Measurements from ENCODE around the gene PGBD5. TPM values are rescaled to one million over a fixed set of nuclear protein-coding genes. Genes with fewer than 3 reads are reported as not detected.

The PGBD5 gene
- total RNA-seq, 5 donors from 2014 or later (not counting 1 experiment from before 2014, with no cell fraction given) = 0.03 to 0.09 (median 0.09) TPM; not detected in 2

DNA sequence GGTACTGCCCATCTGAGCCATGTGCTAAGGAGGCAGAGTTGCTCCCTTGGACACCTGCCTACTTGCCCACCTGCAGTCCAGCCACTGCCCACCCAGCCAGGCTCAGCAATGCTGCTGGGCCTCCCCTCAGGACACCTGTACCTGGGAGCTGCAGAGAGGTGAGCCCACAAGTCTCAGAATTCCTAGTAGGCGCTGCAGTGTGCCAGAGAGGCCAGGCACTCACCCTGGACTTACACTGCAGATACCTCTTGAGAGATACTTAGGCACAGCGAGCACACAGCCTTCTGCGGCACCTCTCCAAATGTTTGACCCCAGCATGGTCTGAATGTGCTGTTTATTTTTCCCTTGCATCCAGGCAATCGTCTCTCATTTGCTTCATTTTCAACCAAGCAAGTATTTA, 71.0 kb downstream of the PGBD5 start:
- Histone ChIP-seq H3K27ac (ENCODE audit: low read length) (no peak overlapping the region), H3K27me3 (replicated peaks in 1 of 2; ENCODE audit: control insufficient read depth in 2 of 2, extremely low read depth in 1 of 2, insufficient read depth in 2 of 2, low read length in 1 of 2) (peaks cover 0 to 11% of the 10 kb centered on the region in 2 experiments), H3K36me3 (ENCODE audit: control insufficient read depth in 2 of 2, extremely low read depth in 1 of 2, insufficient read depth in 1 of 2, low read length in 1 of 2) (no peaks in the 10 kb centered on the region), H3K9me3 (no peaks in the 10 kb centered on the region), H3K4me3 (ENCODE audit: control insufficient read depth in 1 of 2, extremely low read depth in 1 of 2, low read length in 1 of 2) (no peak overlapping the region), H3K4me1 (ENCODE audit: control insufficient read depth in 1 of 2, extremely low read depth in 1 of 2, insufficient read depth in 2 of 2, low read length in 2 of 2) (no peaks in the 10 kb centered on the region)
- ChIA-PET CTCF (no interaction called here), POLR2A (no interaction called here)
- Mint-ChIP-seq H3K4me3 (no peak overlapping the region), H3K27ac (no peak overlapping the region), H3K27me3 (peaks cover 0 to 5% of the 10 kb centered on the region in 2 donors), H3K4me1 (no peaks in the 10 kb centered on the region), H3K36me3 (no peaks in the 10 kb centered on the region), H3K9me3 (no peaks in the 10 kb centered on the region)
- ATAC-seq (replicated peaks in 1 of 4) (no peak), DNase-seq (no peak)
- WGBS (ENCODE audit: insufficient coverage) = 81% methylated on average over 3 of the region's 4 CpGs

DNA sequence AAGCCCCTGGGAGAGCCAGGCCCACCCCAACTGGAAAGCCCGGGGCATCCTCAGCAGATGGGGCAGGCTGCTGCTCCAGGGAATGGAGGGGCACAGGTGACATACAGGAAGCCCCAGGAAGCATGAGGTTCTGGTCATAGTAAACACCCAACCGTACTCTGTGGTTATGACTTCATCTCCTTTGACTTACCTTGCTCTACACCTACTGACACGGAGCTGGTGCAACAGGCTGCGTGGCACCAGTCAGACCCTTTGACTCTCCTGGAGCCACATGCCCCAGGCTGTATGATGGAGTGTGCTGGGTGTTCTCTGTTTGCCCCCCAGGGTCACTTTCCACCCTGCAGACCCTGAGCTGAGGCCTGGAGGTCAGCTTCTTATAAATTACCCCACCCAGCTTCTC, 72.1 kb downstream of the PGBD5 start:
- H3K9me3 Mint-ChIP-seq = no peaks in the 10 kb centered on the region
- no peaks in the 10 kb centered on the region for H3K9me3 ChIP-seq
- no peaks in the 10 kb centered on the region for H3K36me3 Mint-ChIP-seq
- H3K4me1 Mint-ChIP-seq = no peaks in the 10 kb centered on the region
- ATAC-seq (replicated peaks in 1 of 4) (no peak), DNase-seq (no peak)
- 33% methylated on average over 1 of the region's 4 CpGs for WGBS (ENCODE audit: insufficient coverage)
- no peak overlapping the region for H3K27ac ChIP-seq (ENCODE audit: low read length)
- no peak overlapping the region for H3K27ac Mint-ChIP-seq
- H3K4me3 Mint-ChIP-seq = no peak overlapping the region
- peaks cover 0 to 13% of the 10 kb centered on the region in 2 experiments for H3K27me3 ChIP-seq (replicated peaks in 1 of 2; ENCODE audit: control insufficient read depth in 2 of 2, extremely low read depth in 1 of 2, insufficient read depth in 2 of 2, low read length in 1 of 2)
- peaks cover 4 to 8% of the 10 kb centered on the region in 2 donors for H3K27me3 Mint-ChIP-seq
- no peak overlapping the region for H3K4me3 ChIP-seq (ENCODE audit: control insufficient read depth in 1 of 2, extremely low read depth in 1 of 2, low read length in 1 of 2)
- H3K36me3 ChIP-seq (ENCODE audit: control insufficient read depth in 2 of 2, extremely low read depth in 1 of 2, insufficient read depth in 1 of 2, low read length in 1 of 2) = no peaks in the 10 kb centered on the region
- POLR2A ChIA-PET = no interaction called here
- H3K4me1 ChIP-seq (ENCODE audit: control insufficient read depth in 1 of 2, extremely low read depth in 1 of 2, insufficient read depth in 2 of 2, low read length in 2 of 2) = no peaks in the 10 kb centered on the region
- CTCF ChIA-PET = no interaction called here

DNA sequence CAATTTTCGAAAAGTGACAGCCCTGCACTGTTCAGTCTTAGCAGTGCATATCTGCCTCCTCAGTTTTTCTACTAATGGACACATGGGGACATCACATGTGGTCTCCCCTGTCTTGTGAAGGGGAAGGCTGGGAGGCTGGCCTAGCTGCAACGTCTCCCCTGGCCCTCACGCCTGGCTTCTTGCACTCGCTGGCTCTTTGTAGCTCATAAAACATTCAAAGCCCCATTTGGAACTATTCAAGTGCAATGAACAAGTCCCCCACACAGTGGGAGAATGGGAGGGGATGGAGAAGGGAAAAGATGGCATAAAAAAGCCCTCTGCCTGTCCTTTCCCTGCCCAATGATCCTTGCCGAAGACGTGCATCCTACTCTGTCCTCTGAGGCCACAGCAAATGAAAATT, 73.6 kb downstream of the PGBD5 start:
- Histone ChIP-seq H3K27me3 (replicated peaks in 1 of 2; ENCODE audit: control insufficient read depth in 2 of 2, extremely low read depth in 1 of 2, insufficient read depth in 2 of 2, low read length in 1 of 2) (peaks cover 0 to 20% of the 10 kb centered on the region in 2 experiments), H3K9me3 (no peaks in the 10 kb centered on the region), H3K4me1 (ENCODE audit: control insufficient read depth in 1 of 2, extremely low read depth in 1 of 2, insufficient read depth in 2 of 2, low read length in 2 of 2) (no peaks in the 10 kb centered on the region), H3K27ac (ENCODE audit: low read length) (no peak overlapping the region), H3K36me3 (ENCODE audit: control insufficient read depth in 2 of 2, extremely low read depth in 1 of 2, insufficient read depth in 1 of 2, low read length in 1 of 2) (no peaks in the 10 kb centered on the region), H3K4me3 (ENCODE audit: control insufficient read depth in 1 of 2, extremely low read depth in 1 of 2, low read length in 1 of 2) (no peak overlapping the region)
- ATAC-seq (replicated peaks in 1 of 4) (no peak), DNase-seq (no peak)
- Mint-ChIP-seq H3K4me3 (no peak overlapping the region), H3K4me1 (no peaks in the 10 kb centered on the region), H3K9me3 (no peaks in the 10 kb centered on the region), H3K27me3 (peaks cover 10 to 14% of the 10 kb centered on the region in 2 donors), H3K27ac (no peak overlapping the region), H3K36me3 (no peaks in the 10 kb centered on the region)
- WGBS (ENCODE audit: insufficient coverage) = 94% methylated on average over 3 of the region's 6 CpGs
- ChIA-PET POLR2A (no interaction called here), CTCF (no interaction called here)

DNA sequence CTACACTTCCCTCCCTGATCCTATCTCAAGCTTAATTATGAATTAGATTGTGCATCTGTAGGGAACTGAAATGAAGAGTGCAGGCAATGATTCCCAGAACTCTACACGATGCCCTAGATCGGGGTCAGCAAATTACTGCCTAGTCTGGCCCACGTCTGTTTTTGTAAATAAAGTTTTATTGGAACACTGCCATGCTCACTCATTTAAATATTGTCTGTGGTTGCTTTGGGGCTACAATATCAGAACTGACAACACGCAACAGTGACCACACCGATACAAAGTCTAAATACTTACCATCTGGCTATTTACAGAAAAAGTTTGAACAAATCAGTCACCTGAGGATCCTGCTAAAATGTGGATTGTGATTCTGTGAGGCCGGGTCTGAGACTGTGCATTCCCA, 74.1 kb downstream of the PGBD5 start:
- DNase-seq = no peak
- no peak overlapping the region for H3K4me3 Mint-ChIP-seq
- H3K4me1 ChIP-seq (ENCODE audit: control insufficient read depth in 1 of 2, extremely low read depth in 1 of 2, insufficient read depth in 2 of 2, low read length in 2 of 2) = no peaks in the 10 kb centered on the region
- no peaks in the 10 kb centered on the region for H3K36me3 ChIP-seq (ENCODE audit: control insufficient read depth in 2 of 2, extremely low read depth in 1 of 2, insufficient read depth in 1 of 2, low read length in 1 of 2)
- H3K4me1 Mint-ChIP-seq = no peaks in the 10 kb centered on the region
- no peak overlapping the region for H3K4me3 ChIP-seq (ENCODE audit: control insufficient read depth in 1 of 2, extremely low read depth in 1 of 2, low read length in 1 of 2)
- no peaks in the 10 kb centered on the region for H3K9me3 ChIP-seq
- H3K27me3 Mint-ChIP-seq = peaks cover 12 to 15% of the 10 kb centered on the region in 2 donors
- ChIA-PET CTCF (no interaction called here), POLR2A (no interaction called here)
- H3K27me3 ChIP-seq (replicated peaks in 1 of 2; ENCODE audit: control insufficient read depth in 2 of 2, extremely low read depth in 1 of 2, insufficient read depth in 2 of 2, low read length in 1 of 2) = peaks cover 0 to 15% of the 10 kb centered on the region in 2 experiments
- H3K9me3 Mint-ChIP-seq = no peaks in the 10 kb centered on the region
- no peak for ATAC-seq (replicated peaks in 1 of 4)
- WGBS (ENCODE audit: insufficient coverage) = 61% methylated on average over 4 of the region's 6 CpGs
- no peaks in the 10 kb centered on the region for H3K36me3 Mint-ChIP-seq
- no peak overlapping the region for H3K27ac Mint-ChIP-seq
- no peak overlapping the region for H3K27ac ChIP-seq (ENCODE audit: low read length)

DNA sequence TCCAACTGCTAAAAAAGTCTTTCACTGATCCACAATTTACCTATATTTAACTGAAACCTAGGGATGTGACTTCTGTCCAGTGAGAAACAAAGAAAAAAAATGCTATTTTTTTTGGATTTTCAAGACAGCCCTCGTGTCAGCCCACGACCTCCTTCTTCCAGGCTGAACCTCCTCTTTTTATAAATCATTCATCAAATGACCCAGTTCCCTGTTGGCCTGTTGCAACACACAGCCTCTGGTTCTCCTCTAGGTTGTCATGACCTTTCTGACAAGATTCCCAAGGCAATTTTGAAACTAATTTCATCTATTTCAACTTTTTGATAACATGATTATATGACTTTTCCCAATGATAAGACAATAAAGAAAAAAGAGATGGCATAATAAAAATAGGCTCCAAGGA, 74.6 kb downstream of the PGBD5 start:
- POLR2A ChIA-PET = no interaction called here
- CTCF ChIA-PET = no interaction called here
- no peaks in the 10 kb centered on the region for H3K36me3 ChIP-seq (ENCODE audit: control insufficient read depth in 2 of 2, extremely low read depth in 1 of 2, insufficient read depth in 1 of 2, low read length in 1 of 2)
- peaks cover 13% of the 10 kb centered on the region in 2 donors for H3K27me3 Mint-ChIP-seq
- 6% methylated on average over 2 of the region's 2 CpGs for WGBS (ENCODE audit: insufficient coverage)
- H3K27ac Mint-ChIP-seq = no peak overlapping the region
- H3K4me3 Mint-ChIP-seq = no peak overlapping the region
- DNase-seq = no peak
- no peak overlapping the region for H3K27ac ChIP-seq (ENCODE audit: low read length)
- H3K4me1 Mint-ChIP-seq = no peaks in the 10 kb centered on the region
- H3K9me3 ChIP-seq = no peaks in the 10 kb centered on the region
- no peak overlapping the region for H3K4me3 ChIP-seq (ENCODE audit: control insufficient read depth in 1 of 2, extremely low read depth in 1 of 2, low read length in 1 of 2)
- no peaks in the 10 kb centered on the region for H3K9me3 Mint-ChIP-seq
- peaks cover 0 to 15% of the 10 kb centered on the region in 2 experiments for H3K27me3 ChIP-seq (replicated peaks in 1 of 2; ENCODE audit: control insufficient read depth in 2 of 2, extremely low read depth in 1 of 2, insufficient read depth in 2 of 2, low read length in 1 of 2)
- no peaks in the 10 kb centered on the region for H3K4me1 ChIP-seq (ENCODE audit: control insufficient read depth in 1 of 2, extremely low read depth in 1 of 2, insufficient read depth in 2 of 2, low read length in 2 of 2)
- H3K36me3 Mint-ChIP-seq = no peaks in the 10 kb centered on the region
- no peak for ATAC-seq (replicated peaks in 1 of 4)

DNA sequence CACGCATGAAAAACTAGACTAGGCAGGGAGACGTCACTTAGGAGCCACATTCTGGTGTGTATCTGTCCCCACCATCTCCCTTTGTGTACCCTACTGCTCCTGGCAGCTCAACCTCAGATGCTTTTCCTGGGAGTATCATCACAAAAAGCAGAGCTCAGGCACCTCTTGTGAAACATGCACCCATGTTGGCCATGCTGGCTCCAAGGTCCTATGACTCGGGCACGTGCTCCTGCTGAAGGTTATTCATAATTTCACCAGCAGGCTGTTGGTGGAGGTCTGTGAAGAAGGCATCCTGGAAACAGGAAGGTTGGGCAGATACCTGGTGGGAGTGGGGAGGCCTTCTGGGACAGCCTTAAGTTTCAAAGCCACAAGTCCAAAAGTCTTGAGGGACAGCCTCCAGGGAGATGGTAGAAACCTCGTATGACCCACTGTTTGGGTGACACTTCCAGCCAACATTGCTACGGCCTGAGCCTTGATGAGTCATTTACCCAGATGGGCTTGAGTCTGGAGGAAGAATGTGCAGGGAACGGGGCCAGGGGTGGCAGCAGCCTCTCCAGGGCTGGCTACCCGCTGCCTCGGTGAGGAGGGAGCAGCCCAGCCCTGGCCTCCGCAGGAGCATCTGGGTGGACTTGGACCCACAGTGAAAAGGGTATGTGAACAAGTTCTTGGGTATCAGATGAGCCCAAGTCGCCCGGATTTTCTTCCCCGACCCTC, 75.8 kb downstream of the PGBD5 start:
- H3K27me3 Mint-ChIP-seq = peaks cover 13% of the 10 kb centered on the region in 2 donors
- Histone ChIP-seq H3K27ac (ENCODE audit: low read length) (no peak overlapping the region), H3K36me3 (ENCODE audit: control insufficient read depth in 2 of 2, extremely low read depth in 1 of 2, insufficient read depth in 1 of 2, low read length in 1 of 2) (no peaks in the 10 kb centered on the region), H3K4me3 (ENCODE audit: control insufficient read depth in 1 of 2, extremely low read depth in 1 of 2, low read length in 1 of 2) (no peak overlapping the region), H3K27me3 (replicated peaks in 1 of 2; ENCODE audit: control insufficient read depth in 2 of 2, extremely low read depth in 1 of 2, insufficient read depth in 2 of 2, low read length in 1 of 2) (peaks cover 0 to 15% of the 10 kb centered on the region in 2 experiments), H3K4me1 (ENCODE audit: control insufficient read depth in 1 of 2, extremely low read depth in 1 of 2, insufficient read depth in 2 of 2, low read length in 2 of 2) (no peaks in the 10 kb centered on the region), H3K9me3 (no peaks in the 10 kb centered on the region)
- CTCF ChIA-PET = no interaction called here
- no peak overlapping the region for H3K4me3 Mint-ChIP-seq
- POLR2A ChIA-PET = no interaction called here
- WGBS (ENCODE audit: insufficient coverage) = 86% methylated on average over 13 of the region's 13 CpGs
- no peak overlapping the region for H3K27ac Mint-ChIP-seq
- DNase-seq = no peak
- no peak for ATAC-seq (replicated peaks in 1 of 4)
- H3K36me3 Mint-ChIP-seq = no peaks in the 10 kb centered on the region
- no peaks in the 10 kb centered on the region for H3K9me3 Mint-ChIP-seq
- no peaks in the 10 kb centered on the region for H3K4me1 Mint-ChIP-seq

DNA sequence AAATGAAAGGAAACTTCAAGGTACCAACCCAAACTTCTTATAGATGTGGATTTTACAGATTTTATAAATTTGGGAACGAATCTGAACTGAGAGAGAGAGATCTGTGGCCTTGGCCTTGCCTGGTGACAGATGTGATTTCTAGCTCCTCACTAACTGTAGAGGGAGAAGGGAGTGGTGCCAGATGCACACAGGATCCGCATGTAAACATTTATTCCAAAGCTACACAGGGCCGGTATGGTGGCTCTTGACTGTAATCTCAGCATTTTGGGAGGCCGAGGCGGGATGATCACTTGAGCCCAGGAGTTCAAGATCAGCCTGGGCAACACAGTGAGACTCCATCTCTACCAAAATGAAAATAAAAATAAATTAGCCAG, 77.1 kb downstream of the PGBD5 start:
- Mint-ChIP-seq H3K27ac (no peak overlapping the region), H3K4me1 (no peaks in the 10 kb centered on the region), H3K36me3 (no peaks in the 10 kb centered on the region), H3K4me3 (no peak overlapping the region), H3K27me3 (peaks cover 13 to 20% of the 10 kb centered on the region in 2 donors), H3K9me3 (no peaks in the 10 kb centered on the region)
- Histone ChIP-seq H3K36me3 (ENCODE audit: control insufficient read depth in 2 of 2, extremely low read depth in 1 of 2, insufficient read depth in 1 of 2, low read length in 1 of 2) (no peaks in the 10 kb centered on the region), H3K4me1 (ENCODE audit: control insufficient read depth in 1 of 2, extremely low read depth in 1 of 2, insufficient read depth in 2 of 2, low read length in 2 of 2) (no peaks in the 10 kb centered on the region), H3K9me3 (no peaks in the 10 kb centered on the region), H3K27ac (ENCODE audit: low read length) (no peak overlapping the region), H3K27me3 (replicated peaks in 1 of 2; ENCODE audit: control insufficient read depth in 2 of 2, extremely low read depth in 1 of 2, insufficient read depth in 2 of 2, low read length in 1 of 2) (peaks cover 0 to 15% of the 10 kb centered on the region in 2 experiments), H3K4me3 (ENCODE audit: control insufficient read depth in 1 of 2, extremely low read depth in 1 of 2, low read length in 1 of 2) (no peak overlapping the region)
- CTCF ChIA-PET = no interaction called here
- no peak for DNase-seq
- POLR2A ChIA-PET = no interaction called here
- ATAC-seq (replicated peaks in 1 of 4) = no peak
- WGBS (ENCODE audit: insufficient coverage) = no CpG with 5 or more reads among the region's 5 CpGs

Measured in T-cell (primary cell).